DND-41 (cell line): Measurements from ENCODE around the gene CACNA1D.

Source experiments
- EZH2 ChIP-seq: IDR thresholded peaks from 3 replicates; pipeline ENCODE4 v1.6.1; 2012; ENCODE audit warnings: borderline replicate concordance, low read depth, mild to moderate bottlenecking, moderate library complexity, low read length, inconsistent platforms; ENCODE audit not compliant: severe bottlenecking
- TF ChIP-seq, protein P1 (sequence below): IDR thresholded peaks from 2 replicates; pipeline ENCODE4 v1.5.1; 2012; ENCODE audit warnings: borderline replicate concordance, low read length, moderate library complexity, mild to moderate bottlenecking; ENCODE audit not compliant: poor library complexity, severe bottlenecking; ENCODE audit errors: extremely low read depth

DNA sequence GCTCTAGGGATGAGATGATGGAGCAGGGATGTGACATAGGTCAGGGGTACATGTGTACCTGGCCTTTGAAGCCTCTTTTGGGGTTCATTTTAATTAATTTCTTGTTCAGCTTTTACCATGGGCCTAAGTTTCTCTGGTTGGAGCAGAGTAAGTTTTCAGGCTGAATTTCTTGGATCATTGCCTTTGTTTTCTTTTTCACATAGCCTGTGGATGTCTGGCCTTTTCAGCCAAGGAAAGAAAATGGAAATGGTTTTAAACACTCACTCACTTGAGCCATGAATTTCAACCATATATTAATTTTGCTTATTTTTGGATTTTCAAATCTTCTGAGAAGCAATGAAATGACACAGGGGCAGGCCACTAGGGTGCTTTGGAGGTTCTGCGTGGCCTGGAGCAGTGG, 30.2 kb downstream of the CACNA1D start:
- no peak for TF ChIP-seq EZH2
- TF ChIP-seq, protein P1, sequence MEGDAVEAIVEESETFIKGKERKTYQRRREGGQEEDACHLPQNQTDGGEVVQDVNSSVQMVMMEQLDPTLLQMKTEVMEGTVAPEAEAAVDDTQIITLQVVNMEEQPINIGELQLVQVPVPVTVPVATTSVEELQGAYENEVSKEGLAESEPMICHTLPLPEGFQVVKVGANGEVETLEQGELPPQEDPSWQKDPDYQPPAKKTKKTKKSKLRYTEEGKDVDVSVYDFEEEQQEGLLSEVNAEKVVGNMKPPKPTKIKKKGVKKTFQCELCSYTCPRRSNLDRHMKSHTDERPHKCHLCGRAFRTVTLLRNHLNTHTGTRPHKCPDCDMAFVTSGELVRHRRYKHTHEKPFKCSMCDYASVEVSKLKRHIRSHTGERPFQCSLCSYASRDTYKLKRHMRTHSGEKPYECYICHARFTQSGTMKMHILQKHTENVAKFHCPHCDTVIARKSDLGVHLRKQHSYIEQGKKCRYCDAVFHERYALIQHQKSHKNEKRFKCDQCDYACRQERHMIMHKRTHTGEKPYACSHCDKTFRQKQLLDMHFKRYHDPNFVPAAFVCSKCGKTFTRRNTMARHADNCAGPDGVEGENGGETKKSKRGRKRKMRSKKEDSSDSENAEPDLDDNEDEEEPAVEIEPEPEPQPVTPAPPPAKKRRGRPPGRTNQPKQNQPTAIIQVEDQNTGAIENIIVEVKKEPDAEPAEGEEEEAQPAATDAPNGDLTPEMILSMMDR = no peak
